Measurements from ENCODE around the gene CTPS1.
A peak's percentile ranks its signal among the peaks of the same experiment; 100 is the strongest.

CTPS1 gene, protein sequence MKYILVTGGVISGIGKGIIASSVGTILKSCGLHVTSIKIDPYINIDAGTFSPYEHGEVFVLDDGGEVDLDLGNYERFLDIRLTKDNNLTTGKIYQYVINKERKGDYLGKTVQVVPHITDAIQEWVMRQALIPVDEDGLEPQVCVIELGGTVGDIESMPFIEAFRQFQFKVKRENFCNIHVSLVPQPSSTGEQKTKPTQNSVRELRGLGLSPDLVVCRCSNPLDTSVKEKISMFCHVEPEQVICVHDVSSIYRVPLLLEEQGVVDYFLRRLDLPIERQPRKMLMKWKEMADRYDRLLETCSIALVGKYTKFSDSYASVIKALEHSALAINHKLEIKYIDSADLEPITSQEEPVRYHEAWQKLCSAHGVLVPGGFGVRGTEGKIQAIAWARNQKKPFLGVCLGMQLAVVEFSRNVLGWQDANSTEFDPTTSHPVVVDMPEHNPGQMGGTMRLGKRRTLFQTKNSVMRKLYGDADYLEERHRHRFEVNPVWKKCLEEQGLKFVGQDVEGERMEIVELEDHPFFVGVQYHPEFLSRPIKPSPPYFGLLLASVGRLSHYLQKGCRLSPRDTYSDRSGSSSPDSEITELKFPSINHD

DNA sequence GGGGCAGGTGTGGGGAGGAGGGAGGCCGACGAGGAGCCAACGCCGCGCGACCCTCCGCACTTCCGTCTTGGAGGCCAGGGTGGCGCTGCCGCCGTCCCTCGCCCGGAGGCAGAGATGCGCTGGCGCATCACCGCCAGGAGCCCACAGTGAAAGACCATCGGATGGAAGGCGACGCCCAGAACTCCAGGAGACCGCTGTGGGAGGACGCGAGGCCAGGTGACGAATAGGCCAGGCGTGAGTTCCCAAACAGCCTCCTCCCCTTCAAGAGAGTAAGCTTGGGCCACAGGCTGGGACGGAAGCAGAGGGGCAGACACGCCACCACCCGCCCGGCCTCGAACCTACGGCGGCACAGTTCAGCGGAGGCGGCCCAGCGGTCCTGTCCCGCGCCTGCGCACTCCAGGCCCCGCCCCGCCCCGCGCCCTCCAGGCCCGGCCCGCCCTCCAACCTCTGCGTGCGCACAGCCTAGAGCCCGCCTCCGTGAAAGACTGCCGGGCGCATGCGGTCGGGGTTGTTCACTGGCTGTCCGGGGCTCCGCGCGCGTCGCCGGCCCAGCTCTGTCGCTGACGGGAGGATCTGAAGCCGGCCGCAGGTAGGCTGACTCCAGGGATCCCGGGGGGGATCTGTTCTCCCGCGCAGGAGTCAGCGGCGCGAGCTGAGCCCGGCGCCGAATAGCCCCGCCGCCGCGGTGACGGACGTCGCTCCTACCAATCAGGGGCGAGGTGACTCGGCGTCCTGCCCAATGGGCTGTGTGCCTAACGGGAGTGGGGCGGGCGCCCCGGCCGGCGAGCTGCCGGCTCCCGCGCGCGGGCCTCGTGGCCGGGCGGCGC lies at the start of gene CTPS1:
Gene CTPS1, plus strand, starts transcription at position 456 of the 827 bp plus-strand sequence. CDS start 3,595 bp downstream, outside the sequence.
- peak; percentile 86 to 87 for DNase-seq (ENCODE audit: low read depth in 2 of 2)

DNA sequence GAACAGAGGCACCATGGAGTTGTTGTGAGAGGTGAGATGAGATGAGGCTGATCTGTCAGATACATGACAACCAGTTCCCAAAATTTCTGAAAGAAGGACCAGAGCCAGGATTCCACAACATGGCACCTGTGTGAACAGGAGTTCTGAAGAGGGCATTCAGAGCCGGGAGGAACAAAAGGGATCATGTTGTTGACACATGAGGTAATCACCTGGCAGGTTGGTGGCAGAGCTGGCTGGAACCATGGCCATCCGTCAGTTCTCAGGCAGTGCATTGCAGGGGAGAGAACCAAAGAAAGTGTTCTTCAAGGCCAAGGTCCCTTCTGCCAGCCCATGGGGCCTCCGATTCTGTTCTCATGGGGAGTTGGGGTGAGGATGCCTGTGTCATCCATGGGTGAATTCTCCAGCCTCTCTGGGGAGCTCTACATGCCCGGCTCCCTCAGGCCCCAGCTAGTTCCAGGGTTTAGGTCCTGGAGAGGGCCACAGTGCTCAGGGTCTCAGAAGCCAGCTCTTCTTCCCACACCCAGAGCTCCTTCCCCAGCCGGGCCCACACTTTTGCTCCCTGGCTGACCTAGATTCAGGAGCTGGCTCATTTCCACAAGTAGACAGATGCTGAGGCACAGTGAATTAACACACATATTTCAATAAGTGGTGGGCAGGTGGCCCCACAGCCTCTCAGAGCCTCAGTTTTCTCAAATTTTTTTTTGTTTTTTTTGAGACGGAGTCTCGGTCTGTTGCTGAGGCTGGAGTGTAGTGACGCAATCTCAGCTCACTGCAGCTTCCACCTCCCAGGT lies 49.1 kb upstream of the CTPS1 start:
- DNase-seq (ENCODE audit: low read depth in 2 of 2) = no peak

DNA sequence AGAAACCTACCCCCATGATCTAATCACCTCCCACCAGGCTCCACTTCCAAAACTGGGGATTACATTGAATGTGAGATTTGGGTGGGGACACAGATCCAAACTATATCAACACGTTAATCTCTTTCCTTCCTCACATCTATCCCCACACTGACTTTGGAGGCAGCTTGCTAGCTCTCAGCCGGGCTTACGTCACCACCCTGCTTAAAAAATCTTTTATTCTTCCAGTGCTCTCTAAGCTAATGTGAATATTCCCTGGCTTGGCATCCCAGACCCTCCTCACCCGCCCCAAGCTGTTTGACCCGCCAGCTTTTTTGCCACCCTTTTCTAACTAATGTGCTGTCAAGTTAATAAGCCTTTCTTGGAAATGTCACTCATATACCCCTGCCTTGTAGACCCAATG lies 47.9 kb upstream of the CTPS1 start:
- no peak for DNase-seq (ENCODE audit: low read depth in 2 of 2)

DNA sequence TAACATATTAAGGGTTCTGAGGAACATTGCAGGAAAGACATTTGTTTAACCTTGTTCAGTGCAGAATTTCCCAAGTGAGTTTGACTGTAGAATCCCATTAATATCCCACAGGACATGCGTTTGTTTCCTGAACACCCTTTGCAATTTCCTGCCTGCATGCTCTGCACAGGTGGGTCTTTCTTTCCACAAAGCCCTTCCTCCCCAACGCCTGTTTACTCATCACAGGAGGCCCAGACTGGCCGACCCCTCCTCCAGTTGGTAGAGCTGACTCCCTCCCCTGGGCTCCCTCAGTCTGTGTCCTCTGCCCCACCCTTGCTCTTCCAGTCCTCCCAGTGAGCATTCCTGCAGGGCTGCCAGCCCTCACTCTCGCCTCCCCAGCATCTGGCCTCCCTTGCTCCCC lies 47.5 kb upstream of the CTPS1 start:
- no peak for DNase-seq (ENCODE audit: low read depth in 2 of 2)

DNA sequence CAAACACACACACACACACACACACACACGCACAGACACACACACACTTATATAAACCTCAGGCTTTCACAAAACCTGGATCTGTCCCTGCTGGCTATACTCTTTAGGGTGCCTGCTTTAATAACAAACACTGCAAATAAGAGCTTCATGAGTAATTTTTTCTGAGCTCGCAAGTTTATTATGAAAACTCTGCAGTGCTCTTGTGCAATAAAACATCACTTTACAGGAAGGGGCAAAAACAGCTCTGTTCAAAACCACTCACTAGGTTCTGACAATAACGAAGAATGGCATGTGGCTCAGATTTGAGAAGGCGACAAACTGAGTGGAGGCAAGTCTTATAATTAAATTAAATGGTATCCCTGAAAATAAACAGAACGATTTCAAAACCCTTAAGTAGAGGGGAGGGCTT lies 42.6 kb upstream of the CTPS1 start:
- no peak for DNase-seq (ENCODE audit: low read depth in 2 of 2)

DNA sequence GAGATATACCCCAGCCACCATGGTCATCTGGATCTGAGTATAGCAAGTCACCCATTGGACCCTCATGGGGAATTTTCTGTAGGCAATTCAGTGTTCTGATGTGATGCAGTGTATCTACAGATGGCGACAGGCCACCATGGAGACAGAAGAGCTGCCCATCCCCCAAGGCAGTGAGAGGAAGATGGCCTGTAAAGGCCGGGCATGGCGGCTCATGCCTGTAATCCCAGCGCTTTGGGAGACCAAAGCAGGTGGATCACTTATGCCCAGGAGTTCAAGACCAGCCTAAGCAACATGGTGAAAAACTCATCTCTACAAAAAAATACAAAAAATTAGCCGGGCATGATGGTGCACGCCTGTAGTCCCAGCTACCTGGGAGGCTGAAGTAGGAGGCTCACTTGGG lies 41.1 kb upstream of the CTPS1 start:
- DNase-seq (ENCODE audit: low read depth in 2 of 2) = no peak

DNA sequence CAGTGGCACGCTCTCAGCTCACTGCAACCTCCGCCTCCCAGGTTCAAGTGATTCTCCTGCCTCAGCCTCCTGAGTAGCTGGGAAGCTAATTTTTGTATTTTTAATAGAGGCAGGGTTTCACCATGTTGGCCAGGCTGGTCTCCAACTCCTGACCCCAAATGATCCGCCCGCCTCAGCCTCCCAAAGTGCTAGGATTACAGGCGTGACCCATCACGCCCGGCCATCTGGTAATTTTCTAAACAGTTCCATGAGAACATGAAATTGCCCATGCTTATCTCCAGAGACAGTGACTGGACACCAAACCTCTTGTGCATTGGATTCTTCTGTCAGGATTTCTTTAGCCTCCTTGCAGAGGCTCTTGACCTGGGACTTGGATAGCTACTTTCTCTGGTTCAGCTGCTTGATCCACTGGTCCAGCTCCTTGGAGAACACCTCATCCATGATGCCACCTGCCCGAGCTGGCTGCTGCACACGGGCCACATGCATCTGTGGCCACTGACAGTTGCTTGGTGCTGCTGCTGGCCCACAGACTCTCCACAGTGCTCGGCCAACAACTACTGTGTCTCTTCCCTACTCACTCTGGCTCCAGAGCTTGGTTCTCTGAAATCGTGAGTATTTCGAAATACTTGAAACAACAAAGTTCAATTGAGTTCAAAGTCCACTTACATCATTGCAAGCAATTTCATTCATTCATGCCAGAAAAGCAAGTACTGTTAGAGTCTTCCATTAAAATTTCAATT lies 40.0 kb upstream of the CTPS1 start:
- no peak for DNase-seq (ENCODE audit: low read depth in 2 of 2)

DNA sequence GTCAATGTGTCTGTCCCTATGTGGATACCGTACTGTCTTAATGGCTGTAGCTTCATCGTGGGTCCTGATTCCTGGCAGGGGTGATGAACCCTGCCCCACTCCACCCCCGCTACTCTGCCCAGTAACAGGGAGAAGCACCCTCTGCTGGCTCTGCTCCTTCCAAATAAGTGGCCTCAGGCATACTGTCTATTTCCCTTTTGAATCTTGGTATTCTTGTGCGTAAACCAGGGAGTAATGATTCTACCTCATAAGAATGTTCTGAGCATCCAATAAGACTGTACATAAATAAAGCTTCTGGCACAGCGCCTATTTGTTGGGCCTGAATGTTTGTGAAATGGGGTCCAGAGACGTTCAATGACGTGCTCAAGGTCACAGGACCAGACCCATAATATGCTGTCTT lies 35.2 kb upstream of the CTPS1 start:
- no peak for DNase-seq (ENCODE audit: low read depth in 2 of 2)

DNA sequence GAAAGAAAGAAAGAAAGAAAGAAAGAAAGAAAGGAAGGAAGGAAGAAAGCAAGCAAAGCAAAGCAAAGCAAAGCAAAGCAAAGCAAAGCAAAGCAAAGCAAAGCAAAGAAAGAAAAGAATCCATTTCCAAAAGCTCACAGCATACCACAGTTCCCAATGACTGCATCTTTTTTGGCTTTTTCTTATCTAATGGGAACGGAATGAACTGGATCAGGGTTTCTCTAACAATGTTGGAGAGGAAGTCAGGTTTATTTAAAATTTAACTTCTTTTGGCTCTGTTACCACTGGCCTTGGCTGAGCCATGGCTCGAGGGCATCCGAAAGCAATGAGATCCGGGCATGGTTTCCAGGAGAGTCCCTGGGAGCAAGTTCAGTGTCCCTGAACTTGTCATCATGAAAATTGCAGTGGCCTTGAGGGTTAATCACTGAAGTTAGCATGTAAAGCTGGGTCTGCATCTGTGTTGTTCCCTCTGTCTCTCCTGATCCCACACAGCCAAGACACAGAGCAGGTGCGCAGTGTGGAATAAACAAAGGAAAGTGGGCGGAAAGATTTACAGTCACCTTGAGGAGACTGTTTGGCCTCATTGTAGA lies 34.6 kb upstream of the CTPS1 start:
- DNase-seq (ENCODE audit: low read depth in 2 of 2) = no peak

DNA sequence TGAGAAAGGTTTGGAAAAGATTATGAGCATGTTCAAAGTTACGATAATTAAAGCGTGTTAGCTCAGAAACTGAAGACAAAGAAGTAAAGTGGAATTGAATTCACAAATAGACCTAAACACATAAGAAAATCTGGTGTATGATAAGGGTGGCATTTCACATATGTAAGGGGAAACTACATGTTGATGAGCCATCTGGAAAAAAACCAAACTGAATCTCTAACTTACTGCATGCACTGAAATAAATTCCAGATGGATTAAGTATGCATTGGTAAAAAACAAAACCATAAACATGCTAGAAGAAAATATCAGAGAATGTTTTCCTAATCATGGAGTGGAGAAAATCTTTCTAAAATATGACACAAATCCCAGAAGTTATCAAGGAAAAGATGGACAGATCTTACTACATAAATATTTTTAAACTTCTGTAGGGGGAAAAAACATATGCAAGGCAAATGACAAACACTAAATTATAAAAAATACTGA lies 34.0 kb upstream of the CTPS1 start:
- no peak for DNase-seq (ENCODE audit: low read depth in 2 of 2)

DNA sequence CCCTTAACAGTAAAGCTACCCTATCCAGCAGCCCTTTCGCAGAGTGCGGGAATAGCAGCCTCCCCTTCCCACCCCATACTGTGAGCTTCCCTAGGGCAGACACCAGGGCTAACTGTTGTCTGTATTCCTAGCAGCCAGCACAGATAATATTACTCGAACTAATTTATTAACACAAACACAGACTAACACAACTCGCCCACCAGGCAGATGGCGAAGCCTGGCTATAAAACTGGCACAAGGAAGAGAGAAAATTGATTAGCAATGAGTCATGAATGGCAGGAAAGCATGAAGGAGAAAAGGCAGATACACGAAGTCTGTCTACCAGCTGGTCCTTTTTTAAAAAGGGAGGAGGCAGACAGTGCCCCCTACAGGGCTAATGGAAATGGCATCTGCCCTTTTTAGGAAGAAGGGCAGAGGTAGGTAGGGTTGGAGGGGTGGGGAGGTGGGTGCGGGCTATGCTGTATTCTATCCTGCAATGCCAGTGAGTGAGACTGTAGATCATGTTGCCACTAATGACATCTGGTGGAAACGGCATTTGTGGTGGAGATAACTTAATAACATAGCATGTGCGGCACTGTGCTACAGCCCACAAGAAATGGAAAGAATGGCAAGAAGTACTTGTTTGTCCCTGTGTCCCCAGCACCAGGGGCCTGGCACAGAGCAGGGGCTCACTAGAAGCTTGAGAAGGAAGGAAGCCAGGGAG lies 30.6 kb upstream of the CTPS1 start:
- peak; percentile 42 to 52 for DNase-seq (ENCODE audit: low read depth in 2 of 2)

DNA sequence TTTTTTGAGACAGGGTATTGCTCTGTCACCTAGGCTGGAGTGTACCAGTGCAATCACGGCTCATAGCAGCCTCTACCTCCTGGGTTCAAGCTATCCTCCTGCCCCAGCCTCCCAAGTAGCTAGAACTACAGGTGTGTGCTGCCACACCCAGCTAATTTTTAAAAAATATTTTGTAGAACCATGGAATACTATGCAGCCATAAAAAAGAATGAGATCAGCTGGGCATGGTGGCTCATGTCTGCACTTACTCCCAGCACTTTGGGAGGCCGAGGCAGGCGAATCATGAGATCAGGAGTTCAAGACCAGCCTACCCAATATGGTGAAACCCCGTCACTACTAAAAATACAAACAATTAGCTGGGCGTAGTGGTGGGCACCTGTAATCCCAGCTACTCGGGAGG lies 29.9 kb upstream of the CTPS1 start:
- no peak for DNase-seq (ENCODE audit: low read depth in 2 of 2)

DNA sequence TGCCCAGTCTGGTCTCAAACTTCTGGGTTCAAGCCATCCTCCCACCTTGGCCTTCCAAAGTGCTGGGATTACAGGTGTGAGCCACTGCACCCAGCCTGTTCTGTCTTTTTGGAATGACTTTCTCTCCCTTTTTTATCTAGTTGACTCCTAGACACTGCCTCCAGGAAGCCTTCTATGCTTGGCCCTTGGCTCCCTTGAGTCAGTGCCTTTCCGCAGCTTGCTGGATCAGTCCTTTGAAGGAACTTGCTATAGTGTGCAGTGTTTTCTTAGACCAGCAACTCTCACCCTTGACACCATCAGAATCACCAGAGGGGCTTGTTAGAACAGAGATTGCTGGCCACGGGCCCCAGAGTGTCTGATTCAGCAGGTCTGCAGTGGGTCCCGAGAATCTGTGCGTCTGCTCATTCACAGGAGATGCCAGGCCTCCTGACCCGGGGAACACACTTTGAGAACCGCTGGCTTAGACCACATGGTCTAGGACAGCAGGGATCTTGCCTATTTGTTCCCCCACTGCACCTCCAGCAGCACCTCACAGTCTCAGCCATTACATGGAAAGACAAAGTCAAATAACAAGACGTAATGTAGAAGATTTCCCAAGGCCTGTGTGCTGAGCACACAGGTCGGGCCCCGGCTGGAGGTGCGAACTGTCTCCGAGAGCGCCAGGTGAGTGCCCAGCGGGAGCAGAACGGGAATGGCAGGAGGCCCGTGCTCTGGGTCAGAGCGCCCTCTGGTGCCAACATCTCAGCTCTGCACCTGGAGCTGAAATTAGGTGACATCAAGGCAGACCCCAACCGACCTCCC lies 27.4 kb upstream of the CTPS1 start:
- DNase-seq (ENCODE audit: low read depth in 2 of 2) = no peak

DNA sequence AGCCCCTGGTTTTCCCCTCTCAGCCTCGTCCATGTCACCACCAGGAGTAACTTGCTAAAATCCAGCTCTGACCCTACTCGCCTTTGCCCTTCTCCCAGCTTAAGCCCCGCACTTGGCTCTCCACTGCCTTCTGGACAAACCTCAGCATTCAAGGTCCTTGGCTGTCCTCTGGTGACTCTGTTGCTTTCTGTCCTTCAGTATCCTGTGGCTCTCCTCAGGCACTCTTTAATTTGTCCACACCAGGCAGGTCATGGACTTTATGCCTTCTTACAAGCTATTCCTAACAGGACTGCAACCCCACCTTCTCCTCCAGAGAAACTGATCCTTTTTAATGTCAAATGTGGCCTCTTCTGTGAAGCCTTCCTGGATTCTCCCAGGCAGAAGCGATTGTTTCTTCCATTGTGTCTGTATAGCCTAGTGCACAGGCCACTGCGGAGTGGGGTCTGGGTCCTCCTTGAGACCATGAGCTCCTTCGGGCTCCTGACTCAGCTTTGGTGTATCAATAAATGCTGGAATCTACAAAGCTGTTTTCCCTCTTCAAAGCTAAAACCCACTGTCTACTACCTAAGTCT lies 26.7 kb upstream of the CTPS1 start:
- no peak for DNase-seq (ENCODE audit: low read depth in 2 of 2)

DNA sequence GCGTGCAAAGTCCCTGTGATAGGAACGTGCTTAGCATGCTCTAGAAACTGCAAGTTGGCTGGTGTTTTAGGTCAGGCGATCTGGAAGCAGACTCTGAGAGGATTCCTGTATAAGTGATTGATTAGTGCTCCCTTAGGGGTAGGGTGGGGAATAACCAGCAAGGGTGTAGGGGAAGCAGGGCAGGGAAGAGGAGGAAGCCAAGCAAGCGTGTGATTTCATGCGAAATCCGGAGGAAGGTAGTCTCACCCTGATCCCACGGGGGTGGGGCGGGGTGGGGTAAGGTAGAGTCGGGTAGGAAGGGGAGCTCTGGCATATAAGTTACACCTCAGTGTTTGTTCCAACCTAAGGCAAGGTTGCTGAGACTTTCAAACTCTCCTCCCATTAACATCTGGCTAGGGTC lies 24.9 kb upstream of the CTPS1 start:
- no peak for DNase-seq (ENCODE audit: low read depth in 2 of 2)

DNA sequence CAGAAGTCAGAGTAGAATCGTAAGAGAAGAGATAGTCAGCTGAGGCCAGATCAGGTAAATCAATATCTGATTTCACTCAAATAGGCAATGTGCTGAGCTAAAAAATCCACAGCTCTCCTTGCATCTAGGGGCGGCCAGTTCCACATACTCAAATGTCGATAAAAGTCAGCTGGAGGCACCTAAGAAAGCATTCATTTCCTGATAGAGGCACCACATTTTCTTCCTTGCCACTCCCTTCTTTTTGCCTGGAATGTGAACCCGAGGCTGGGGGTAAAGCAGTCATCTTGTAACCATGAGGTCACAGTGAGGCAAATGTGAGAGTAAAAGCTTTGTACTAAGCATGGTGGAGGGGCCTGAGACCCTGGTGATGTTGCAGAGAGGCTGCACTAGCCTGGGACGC lies 24.2 kb upstream of the CTPS1 start:
- DNase-seq (ENCODE audit: low read depth in 2 of 2) = no peak

DNA sequence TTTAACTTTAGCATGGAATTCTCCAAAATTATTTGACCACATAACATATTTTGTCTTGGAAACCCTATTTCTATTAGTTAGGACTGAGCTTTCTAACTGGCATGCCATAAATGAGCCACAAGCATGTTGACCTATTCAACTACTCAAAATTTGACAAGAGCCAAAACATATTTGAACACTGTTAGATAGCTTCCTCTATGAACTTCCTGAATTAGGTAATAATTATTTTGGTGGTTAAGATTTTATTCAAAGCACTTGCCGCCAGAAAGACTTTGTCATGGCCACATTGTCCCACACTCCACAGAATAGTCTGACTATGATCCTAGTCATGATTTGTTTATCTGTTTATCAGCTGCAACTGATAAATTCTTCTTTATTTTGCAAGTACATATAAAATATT lies 23.1 kb upstream of the CTPS1 start:
- DNase-seq (ENCODE audit: low read depth in 2 of 2) = no peak

DNA sequence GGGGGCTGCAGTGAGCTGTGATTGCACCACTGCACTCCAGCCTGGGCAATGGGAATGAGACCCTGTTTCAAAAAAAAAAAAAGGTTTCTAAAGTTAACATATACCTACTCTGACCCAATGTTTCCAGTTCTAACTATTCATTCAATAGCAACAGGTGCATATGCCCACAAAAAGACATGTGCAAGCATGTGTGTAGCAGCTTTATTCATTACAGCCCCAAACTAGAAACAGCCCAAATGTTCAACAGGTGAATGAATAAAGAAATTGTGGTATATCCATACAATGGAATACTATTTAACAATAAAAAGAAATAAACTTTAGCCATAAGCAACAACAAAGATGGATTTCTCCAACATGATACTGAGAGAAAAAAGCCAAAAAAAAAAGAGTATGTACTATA lies 21.3 kb upstream of the CTPS1 start:
- no peak for DNase-seq (ENCODE audit: low read depth in 2 of 2)

DNA sequence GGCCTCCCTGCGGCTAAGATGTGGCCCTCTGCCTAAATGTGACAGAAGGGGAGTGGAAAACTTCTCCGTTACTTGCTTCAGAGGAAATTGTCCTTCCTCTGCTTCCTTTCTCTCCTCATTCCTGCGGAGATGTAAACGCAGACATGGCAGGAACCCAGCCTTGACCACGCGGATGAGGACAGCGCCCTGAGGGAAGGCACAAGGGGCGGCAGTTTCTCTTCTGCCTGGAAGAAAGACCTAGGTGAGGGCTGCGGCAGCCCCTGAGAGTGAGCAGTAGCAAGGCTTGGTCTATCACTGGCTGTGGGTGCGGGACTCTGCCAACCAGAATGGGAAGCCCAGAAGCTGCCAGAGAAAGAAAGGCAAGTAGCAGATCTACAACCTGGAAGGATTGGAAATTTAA lies 14.0 kb upstream of the CTPS1 start:
- no peak for DNase-seq (ENCODE audit: low read depth in 2 of 2)

All from fibroblast of skin of left quadriceps (primary cell).